Hematopoietic multipotent progenitor cell treated with erythropoietin and hydrocortisone succinate and interleukin-3 and kit ligand, for 6 days (in vitro differentiated cells): ENCODE measurements around the gene PPAT.
"Not testable (repeated sequence)": the region's sequence is repeated elsewhere in the genome, so short reads cannot be mapped to it uniquely, and the experiment has no call there.

Experiments
- DNase-seq: peaks from one replicate; pipeline ENCODE4 v3.0.0-alpha.2; 2015

PPAT gene

GRCh38 chr4:56435140-56435926 lies at the start of gene PPAT:
Gene PPAT (minus strand): TSS chr4:56435615. CDS start chr4:56435477, 138 bp downstream.
- peak; percentile 98 for DNase-seq

GRCh38 chr4:56480691-56481090 lies 45.3 kb upstream of the PPAT start:
- DNase-seq, result no peak

- peak; percentile 59 for DNase-seq
Observed at GRCh38 chr4:56477192-56477702, 41.8 kb upstream of the PPAT start.

GRCh38 chr4:56475917-56476316 lies 40.5 kb upstream of the PPAT start:
- no peak for DNase-seq

- peak; percentile 37 for DNase-seq
Observed at GRCh38 chr4:56469489-56470210, 34.2 kb upstream of the PPAT start.

- no peak for DNase-seq
Observed at GRCh38 chr4:56468097-56468422, 32.6 kb upstream of the PPAT start.

GRCh38 chr4:56467284-56468096 lies 32.1 kb upstream of the PPAT start, which contains the start of gene SRP72:
Gene SRP72 (plus strand): TSS chr4:56467617. CDS start chr4:56467636, 19 bp downstream.
- peak; percentile 98 for DNase-seq

- peak; percentile 32 for DNase-seq
Observed at GRCh38 chr4:56466910-56467283, 31.5 kb upstream of the PPAT start.

GRCh38 chr4:56466296-56466761 lies 30.9 kb upstream of the PPAT start:
- peak; percentile 76 for DNase-seq

- DNase-seq, result peak; percentile 28
Observed at GRCh38 chr4:56465599-56466295, 30.3 kb upstream of the PPAT start.

- no peak for DNase-seq
Observed at GRCh38 chr4:56464581-56464980, 29.2 kb upstream of the PPAT start.

- DNase-seq, result no peak
Observed at GRCh38 chr4:56463711-56464110, 28.3 kb upstream of the PPAT start.

GRCh38 chr4:56462157-56462556 lies 26.7 kb upstream of the PPAT start:
- no peak for DNase-seq

GRCh38 chr4:56460085-56460484 lies 24.7 kb upstream of the PPAT start:
- no peak for DNase-seq

- no peak for DNase-seq
Observed at GRCh38 chr4:56450342-56450741, 14.9 kb upstream of the PPAT start.

GRCh38 chr4:56449475-56449874 lies 14.1 kb upstream of the PPAT start:
- DNase-seq, result not testable (repeated sequence)

GRCh38 chr4:56448301-56448700 lies 12.9 kb upstream of the PPAT start:
- no peak for DNase-seq

- DNase-seq, result no peak
Observed at GRCh38 chr4:56445699-56446098, 10.3 kb upstream of the PPAT start.

GRCh38 chr4:56444719-56445118 lies 9.3 kb upstream of the PPAT start:
- DNase-seq, result no peak

GRCh38 chr4:56440983-56441382 lies 5.6 kb upstream of the PPAT start:
- no peak for DNase-seq

- DNase-seq, result no peak
Observed at GRCh38 chr4:56438766-56439165, 3.4 kb upstream of the PPAT start.

GRCh38 chr4:56434599-56435139 lies 746 bp downstream of the PPAT start:
- peak; percentile 80 for DNase-seq
